ENCODE data around the gene IL10. TPM values are rescaled to one million over a fixed set of nuclear protein-coding genes. Genes with fewer than 3 reads are reported as not detected.

Gene IL10
- total RNA-seq, 4 donors from 2014 or later = 0.26 to 0.61 (median 0.34) TPM

DNA sequence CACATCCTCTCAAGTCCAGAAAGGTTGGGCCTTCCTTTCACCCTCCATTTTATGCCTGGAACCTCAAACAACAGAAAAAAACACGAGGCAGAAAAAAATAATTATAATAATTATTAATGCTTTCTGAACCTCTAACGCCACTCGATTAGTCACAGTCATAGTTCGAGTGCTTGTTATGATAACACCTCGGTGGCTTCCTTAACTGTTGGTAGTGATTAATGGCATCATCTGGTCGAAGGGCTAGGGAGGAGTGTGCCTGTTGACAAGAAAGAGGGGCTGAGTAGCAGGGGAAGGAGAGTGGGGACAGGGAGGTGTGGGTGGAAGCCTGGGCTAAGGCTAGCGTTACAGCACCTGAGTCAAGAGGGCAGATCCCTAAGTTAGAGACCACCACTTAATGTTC is 21.3 kb upstream of the IL10 start:
- Histone ChIP-seq H3K27me3 (no peaks in the 10 kb centered on the region), H3K9me3 (no peaks in the 10 kb centered on the region), H3K27ac (no peak overlapping the region), H3K36me3 (no peaks in the 10 kb centered on the region), H3K4me3 (no peak overlapping the region), H3K4me1 (no peaks in the 10 kb centered on the region)
- intact Hi-C loops (cut with DNase I; ENCODE audit: low total_unique reads) = loop anchor here (1.0 kb wide), 1 partner anchor 38 kb away; no protein-coding TSS in a partner anchor
- no peak for ATAC-seq
- no peak for TF ChIP-seq POLR2A (IDR thresholded peaks at IDR 0.05)
- TF ChIP-seq, protein P1, sequence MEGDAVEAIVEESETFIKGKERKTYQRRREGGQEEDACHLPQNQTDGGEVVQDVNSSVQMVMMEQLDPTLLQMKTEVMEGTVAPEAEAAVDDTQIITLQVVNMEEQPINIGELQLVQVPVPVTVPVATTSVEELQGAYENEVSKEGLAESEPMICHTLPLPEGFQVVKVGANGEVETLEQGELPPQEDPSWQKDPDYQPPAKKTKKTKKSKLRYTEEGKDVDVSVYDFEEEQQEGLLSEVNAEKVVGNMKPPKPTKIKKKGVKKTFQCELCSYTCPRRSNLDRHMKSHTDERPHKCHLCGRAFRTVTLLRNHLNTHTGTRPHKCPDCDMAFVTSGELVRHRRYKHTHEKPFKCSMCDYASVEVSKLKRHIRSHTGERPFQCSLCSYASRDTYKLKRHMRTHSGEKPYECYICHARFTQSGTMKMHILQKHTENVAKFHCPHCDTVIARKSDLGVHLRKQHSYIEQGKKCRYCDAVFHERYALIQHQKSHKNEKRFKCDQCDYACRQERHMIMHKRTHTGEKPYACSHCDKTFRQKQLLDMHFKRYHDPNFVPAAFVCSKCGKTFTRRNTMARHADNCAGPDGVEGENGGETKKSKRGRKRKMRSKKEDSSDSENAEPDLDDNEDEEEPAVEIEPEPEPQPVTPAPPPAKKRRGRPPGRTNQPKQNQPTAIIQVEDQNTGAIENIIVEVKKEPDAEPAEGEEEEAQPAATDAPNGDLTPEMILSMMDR (IDR thresholded peaks at IDR 0.05 in 4 of 5, conservative IDR thresholded peaks at IDR 0.05 in 1 of 5) = no peak
- DNase-seq = no peak
- in situ Hi-C loops (cut with MboI; ENCODE audit: low sequenced_read_pairs in 4 of 4) = no loop called here

- ATAC-seq (no peak), DNase-seq (no peak)
- Histone ChIP-seq H3K36me3 (no peaks in the 10 kb centered on the region), H3K4me3 (no peak overlapping the region), H3K27ac (no peak overlapping the region), H3K27me3 (no peaks in the 10 kb centered on the region), H3K4me1 (no peaks in the 10 kb centered on the region), H3K9me3 (no peaks in the 10 kb centered on the region)
- in situ Hi-C loops (cut with MboI; ENCODE audit: low sequenced_read_pairs in 4 of 4) = no loop called here
- TF ChIP-seq, protein P1 (IDR thresholded peaks at IDR 0.05 in 4 of 5, conservative IDR thresholded peaks at IDR 0.05 in 1 of 5) = no peak
- TF ChIP-seq POLR2A (IDR thresholded peaks at IDR 0.05) = no peak
- intact Hi-C loops (cut with DNase I; ENCODE audit: low total_unique reads) = loop anchor here (1.0 kb wide), 1 partner anchor 38 kb away; no protein-coding TSS in a partner anchor
Observed at GRCh38 chr1:206792939-206793607, 20.8 kb upstream of the IL10 start.

DNA sequence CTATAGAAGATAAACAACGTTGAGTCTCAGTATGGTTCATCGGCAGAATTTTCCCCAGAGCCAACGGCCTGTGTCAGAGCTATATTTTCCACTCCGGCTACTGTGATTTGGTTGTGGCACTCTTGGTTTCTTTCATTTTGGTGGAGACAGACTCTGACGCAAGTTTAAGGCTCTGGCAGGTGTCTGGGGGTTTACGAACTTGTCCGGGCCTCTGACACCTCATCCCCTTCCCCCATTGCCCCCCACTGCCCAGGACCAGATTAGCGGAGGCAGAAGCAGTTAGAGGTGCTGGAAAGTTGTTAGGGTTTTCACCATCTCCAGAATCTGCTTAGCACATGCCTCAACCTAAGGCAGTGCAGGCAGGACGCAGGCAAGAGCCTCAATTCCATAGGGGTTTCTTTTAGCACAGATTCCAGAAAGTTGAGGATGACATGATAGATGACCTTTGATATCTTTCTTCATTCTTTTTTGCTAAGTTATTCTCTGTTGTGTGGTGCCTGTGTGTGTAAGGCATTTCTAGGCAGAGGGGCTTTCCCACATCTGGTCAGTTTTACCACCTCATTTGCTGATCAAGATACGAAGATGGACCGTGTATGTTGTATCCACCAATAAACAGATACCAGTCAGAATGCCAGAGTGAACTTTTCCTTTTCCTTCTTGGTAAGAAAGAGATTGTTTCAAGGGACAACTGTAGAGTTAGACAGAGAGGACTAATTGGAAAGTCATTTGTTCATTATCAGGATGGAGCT is 18.4 kb upstream of the IL10 start:
- ATAC-seq (no peak), DNase-seq (no peak)
- Histone ChIP-seq H3K4me1 (no peaks in the 10 kb centered on the region), H3K27ac (no peak overlapping the region), H3K27me3 (no peaks in the 10 kb centered on the region), H3K4me3 (no peak overlapping the region), H3K36me3 (no peaks in the 10 kb centered on the region), H3K9me3 (no peaks in the 10 kb centered on the region)
- intact Hi-C loops (cut with DNase I; ENCODE audit: low total_unique reads) = no loop called here
- TF ChIP-seq, protein P1 (IDR thresholded peaks at IDR 0.05 in 4 of 5, conservative IDR thresholded peaks at IDR 0.05 in 1 of 5) = no peak
- TF ChIP-seq POLR2A (IDR thresholded peaks at IDR 0.05) = no peak
- in situ Hi-C loops (cut with MboI; ENCODE audit: low sequenced_read_pairs in 4 of 4) = no loop called here

GRCh38 chr1:206788487-206789050 is 16.3 kb upstream of the IL10 start:
- DNase-seq (no peak), ATAC-seq (no peak)
- no peak overlapping the region for H3K4me3 ChIP-seq
- H3K27ac ChIP-seq = no peak overlapping the region
- H3K9me3 ChIP-seq = no peaks in the 10 kb centered on the region
- no peaks in the 10 kb centered on the region for H3K36me3 ChIP-seq
- H3K27me3 ChIP-seq = no peaks in the 10 kb centered on the region
- in situ Hi-C loops (cut with MboI; ENCODE audit: low sequenced_read_pairs in 4 of 4) = no loop called here
- TF ChIP-seq, protein P1 (IDR thresholded peaks at IDR 0.05 in 4 of 5, conservative IDR thresholded peaks at IDR 0.05 in 1 of 5) = no peak
- TF ChIP-seq POLR2A (IDR thresholded peaks at IDR 0.05) = no peak
- H3K4me1 ChIP-seq = no peaks in the 10 kb centered on the region
- intact Hi-C loops (cut with DNase I; ENCODE audit: low total_unique reads) = no loop called here
